ENCODE results near the gene FOLR3. TPM values are rescaled to one million over a fixed set of nuclear protein-coding genes. Genes with fewer than 3 reads are reported as not detected.
"Not testable (repeated sequence)": the region's sequence is repeated elsewhere in the genome, so short reads cannot be mapped to it uniquely, and the experiment has no call there.

Gene FOLR3
- polyA plus RNA-seq, 1 of the 3 experiments (the other 2 are of a cell fraction): not detected

GRCh38 chr11:72162891-72163492 lies 27.5 kb downstream of the FOLR3 start:
- Histone ChIP-seq H3K4me3 (ENCODE audit: low read depth in 2 of 2, low read length in 1 of 2) (no peak overlapping the region), H4K20me1 (ENCODE audit: insufficient read depth) (no peaks in the 10 kb centered on the region), H3K9me2 (no peaks in the 10 kb centered on the region), H3K79me2 (ENCODE audit: insufficient read depth) (no peaks in the 10 kb centered on the region), H3K36me3 (replicated peaks in 1 of 2; ENCODE audit: control insufficient read depth in 1 of 2, insufficient read depth in 2 of 2, low read length in 1 of 2) (no peaks in the 10 kb centered on the region), H3K4me1 (ENCODE audit: control insufficient read depth in 1 of 2, insufficient read depth in 2 of 2, low read depth in 1 of 2, low read length in 1 of 2) (no peaks in the 10 kb centered on the region), H3K27ac (ENCODE audit: low read depth in 2 of 2, low read length in 1 of 2) (no peak overlapping the region), H3K27me3 (ENCODE audit: insufficient read depth) (peaks cover 12% of the 10 kb centered on the region; the same call in 1 of the 2 replicates), H2AFZ (ENCODE audit: low read depth) (no peak overlapping the region), H3K4me2 (no peak overlapping the region), H3F3A (replicated peaks; ENCODE audit: insufficient read depth) (no peaks in the 10 kb centered on the region), H3K9ac (no peak overlapping the region), H3K9me3 (no peaks in the 10 kb centered on the region)
- WGBS (ENCODE audit: low lambda C conversion rate): 74% methylated on average over 16 of the region's 16 CpGs
- CTCF ChIA-PET: interaction anchor here (0.6 to 2.1 kb wide), 2 partner anchors 19 to 25 kb away, joined by 3 to 6 read pairs; no protein-coding TSS in a partner anchor
- DNase-seq: no peak
- TF ChIP-seq IRF3 (IDR thresholded peaks at IDR 0.05; ENCODE audit: low read depth, low read length) (no peak), POLR2AphosphoS5 (IDR thresholded peaks at IDR 0.05; ENCODE audit: low read depth, low read length) (no peak), NRF1 (IDR thresholded peaks at IDR 0.05; ENCODE audit: low read depth, low read length) (no peak), USF2 (IDR thresholded peaks at IDR 0.05; ENCODE audit: borderline replicate concordance, low read depth, low read length) (no peak), RFX5 (IDR thresholded peaks at IDR 0.05; ENCODE audit: low read length) (no peak), CTCF (IDR thresholded peaks at IDR 0.05) (no peak), NFIC (IDR thresholded peaks at IDR 0.05; ENCODE audit: borderline replicate concordance) (no peak), EZH2phosphoT487 (IDR thresholded peaks at IDR 0.05; ENCODE audit: borderline replicate concordance, low read depth) (no peak), MEF2A (IDR thresholded peaks at IDR 0.05; ENCODE audit: borderline replicate concordance, low read depth) (no peak), MXI1 (IDR thresholded peaks at IDR 0.05; ENCODE audit: low read depth, low read length) (no peak), USF1 (IDR thresholded peaks at IDR 0.05; ENCODE audit: borderline replicate concordance, low read depth) (no peak), RAD21 (IDR thresholded peaks at IDR 0.05; ENCODE audit: low read length) (no peak), FOSL2 (IDR thresholded peaks at IDR 0.05; ENCODE audit: borderline replicate concordance, low read depth) (no peak), SIN3A (IDR thresholded peaks at IDR 0.05; ENCODE audit: borderline replicate concordance, low read depth, low read length) (no peak), FOXJ3 (CRISPR knock-in tag; IDR thresholded peaks at IDR 0.05) (no peak), TCF12 (IDR thresholded peaks at IDR 0.05) (no peak), RXRA (IDR thresholded peaks at IDR 0.05; ENCODE audit: borderline replicate concordance, low read depth) (no peak), YY1 (IDR thresholded peaks at IDR 0.05; ENCODE audit: low read depth) (no peak), ELF1 (IDR thresholded peaks at IDR 0.05) (no peak), SMC3 (IDR thresholded peaks at IDR 0.05; ENCODE audit: low read depth, low read length) (no peak)
- POLR2A ChIA-PET: no interaction called here

GRCh38 chr11:72164187-72164586 lies 28.7 kb downstream of the FOLR3 start:
- DNase-seq; H4K20me1 ChIP-seq (ENCODE audit: insufficient read depth); H3K4me2 ChIP-seq; H3K9ac ChIP-seq; H3K9me3 ChIP-seq; H2AFZ ChIP-seq (ENCODE audit: low read depth); CTCF ChIA-PET; H3K27me3 ChIP-seq (ENCODE audit: insufficient read depth); POLR2A ChIA-PET; H3K4me3 ChIP-seq (ENCODE audit: low read depth in 2 of 2, low read length in 1 of 2); H3K4me1 ChIP-seq (ENCODE audit: control insufficient read depth in 1 of 2, insufficient read depth in 2 of 2, low read depth in 1 of 2, low read length in 1 of 2); H3K27ac ChIP-seq (ENCODE audit: low read depth in 2 of 2, low read length in 1 of 2); H3F3A ChIP-seq (replicated peaks; ENCODE audit: insufficient read depth); H3K9me2 ChIP-seq; H3K79me2 ChIP-seq (ENCODE audit: insufficient read depth); H3K36me3 ChIP-seq (replicated peaks in 1 of 2; ENCODE audit: control insufficient read depth in 1 of 2, insufficient read depth in 2 of 2, low read length in 1 of 2): not testable (repeated sequence)
- WGBS (ENCODE audit: low lambda C conversion rate): 93% methylated on average over 2 of the region's 3 CpGs

- WGBS (ENCODE audit: low lambda C conversion rate): 90% methylated on average over 5 of the region's 5 CpGs
- POLR2A ChIA-PET: not testable (repeated sequence)
- CTCF ChIA-PET: interaction anchor here (2.6 to 4.5 kb wide), 2 partner anchors 14 to 25 kb away, joined by 15 to 27 read pairs; no protein-coding TSS in a partner anchor
Observed at GRCh38 chr11:72169046-72169555, 33.6 kb downstream of the FOLR3 start.

More at GRCh38 chr11:72169046-72169555, 33.6 kb downstream of the FOLR3 start:
- DNase-seq; H3K27ac ChIP-seq (ENCODE audit: low read depth in 2 of 2, low read length in 1 of 2); H3K79me2 ChIP-seq (ENCODE audit: insufficient read depth); H3F3A ChIP-seq (replicated peaks; ENCODE audit: insufficient read depth); H3K4me1 ChIP-seq (ENCODE audit: control insufficient read depth in 1 of 2, insufficient read depth in 2 of 2, low read depth in 1 of 2, low read length in 1 of 2); H3K4me2 ChIP-seq; H3K27me3 ChIP-seq (ENCODE audit: insufficient read depth); H3K9me3 ChIP-seq; H4K20me1 ChIP-seq (ENCODE audit: insufficient read depth); H3K9me2 ChIP-seq; H3K9ac ChIP-seq; H3K36me3 ChIP-seq (replicated peaks in 1 of 2; ENCODE audit: control insufficient read depth in 1 of 2, insufficient read depth in 2 of 2, low read length in 1 of 2); H3K4me3 ChIP-seq (ENCODE audit: low read depth in 2 of 2, low read length in 1 of 2); H2AFZ ChIP-seq (ENCODE audit: low read depth): not testable (repeated sequence)

Measured in SK-N-SH (cell line).